PC-9 (cell line): Measurements from ENCODE around the gene ANTXR2.

Experiments used
- CTCF ChIP-seq: fragments of 200-600 bp; sonication (generic); conservative IDR thresholded peaks from 2 replicates; pipeline ENCODE4 v1.6.1; 2017; ENCODE audit warnings: mixed run types, antibody characterized with exemption, mild to moderate bottlenecking, moderate library complexity
- EZH2 ChIP-seq: fragments of 200-600 bp; sonication (generic); IDR thresholded peaks from 2 replicates; pipeline ENCODE4 v1.8.0; 2017; ENCODE audit warnings: antibody characterized with exemption, low read depth

- TF ChIP-seq CTCF (no peak), EZH2 (no peak)
These were observed 31.9 kb upstream of the ANTXR2 start for GRCh38 chr4:80104927-80105326.
